ENCODE measurements around the gene CEP83. TPM values are rescaled to one million over a fixed set of nuclear protein-coding genes. Genes with fewer than 3 reads are reported as not detected.

CEP83 gene
- polyA plus RNA-seq, 1 of the 3 experiments (the other 2 are of a cell fraction): 2.5 TPM

DNA sequence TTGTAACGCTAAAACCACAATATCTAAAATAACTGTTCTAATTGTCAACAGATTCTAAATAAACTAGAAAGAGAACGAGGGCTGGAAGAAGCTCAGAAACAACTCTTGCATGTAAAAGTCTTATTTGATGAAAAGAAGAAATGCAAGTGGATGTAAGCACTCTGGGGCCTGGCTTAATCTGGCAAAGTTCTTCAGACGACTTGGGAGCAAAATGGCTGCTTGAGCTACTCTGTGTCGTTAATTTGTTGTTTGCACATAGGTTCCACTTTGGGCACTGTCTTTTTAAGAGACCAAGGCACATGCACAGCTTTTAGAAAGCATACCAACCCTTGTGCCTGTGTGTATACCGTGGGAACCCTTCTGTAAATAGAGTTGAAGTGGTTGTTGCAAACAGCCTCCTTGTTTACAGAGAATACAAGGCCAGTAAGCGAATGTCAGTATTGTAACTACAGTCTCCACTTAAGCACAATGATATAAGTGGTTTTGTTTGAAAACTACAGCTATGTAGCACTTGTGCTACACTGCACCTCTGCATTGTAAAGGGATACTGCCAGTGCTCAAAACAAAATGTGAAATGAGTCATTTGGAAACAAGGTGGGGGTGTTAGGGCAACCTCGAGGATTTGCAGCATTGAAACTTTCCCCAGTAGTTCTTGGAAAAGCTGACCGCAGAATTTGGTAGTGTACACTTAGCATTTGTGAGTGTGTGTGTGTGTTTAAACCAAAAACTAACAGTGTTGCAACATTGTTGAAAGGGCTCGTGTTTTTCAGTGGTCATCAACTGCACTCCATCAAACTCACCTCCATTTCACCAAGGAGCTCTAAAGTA is 154.3 kb downstream of the CEP83 start:
- Histone ChIP-seq H3F3A (replicated peaks; ENCODE audit: insufficient read depth) (no peaks in the 10 kb centered on the region), H4K20me1 (ENCODE audit: insufficient read depth) (no peaks in the 10 kb centered on the region), H3K9me2 (no peaks in the 10 kb centered on the region), H3K4me1 (ENCODE audit: control insufficient read depth in 1 of 2, insufficient read depth in 2 of 2, low read depth in 1 of 2, low read length in 1 of 2) (peaks cover 0 to 19% of the 10 kb centered on the region in 2 experiments; a peak in 1 of 4 replicates), H3K27ac (ENCODE audit: low read depth in 2 of 2, low read length in 1 of 2) (no peak overlapping the region), H3K4me2 (no peak overlapping the region), H2AFZ (ENCODE audit: low read depth) (no peak overlapping the region), H3K36me3 (replicated peaks in 1 of 2; ENCODE audit: control insufficient read depth in 1 of 2, insufficient read depth in 2 of 2, low read length in 1 of 2) (peaks cover 6 to 24% of the 10 kb centered on the region in 2 experiments), H3K27me3 (ENCODE audit: insufficient read depth) (no peaks in the 10 kb centered on the region), H3K79me2 (ENCODE audit: insufficient read depth) (no peaks in the 10 kb centered on the region), H3K9ac (no peak overlapping the region), H3K9me3 (no peaks in the 10 kb centered on the region), H3K4me3 (ENCODE audit: low read depth in 2 of 2, low read length in 1 of 2) (no peak overlapping the region)
- ChIA-PET CTCF (interaction anchor here (0.8 kb wide), 1 partner anchor 8 kb away, joined by 3 read pairs; no protein-coding TSS in a partner anchor), POLR2A (interaction anchor here (1.1 kb wide), 1 partner anchor 16 kb away, joined by 4 read pairs; no protein-coding TSS in a partner anchor)
- 0 out of 2 replicates have a peak, but pooled peaks have one; percentile 33 for TF ChIP-seq JUND (IDR thresholded peaks at IDR 0.05)
- TF ChIP-seq NRF1 (IDR thresholded peaks at IDR 0.05; ENCODE audit: low read depth, low read length): no peak
- TF ChIP-seq FOSL2 (IDR thresholded peaks at IDR 0.05; ENCODE audit: borderline replicate concordance, low read depth): peak; percentile 11; the same call in 1 of the 2 replicates
- no peak for DNase-seq
- 90% methylated on average over 9 of the region's 9 CpGs for WGBS (ENCODE audit: low lambda C conversion rate)

DNA sequence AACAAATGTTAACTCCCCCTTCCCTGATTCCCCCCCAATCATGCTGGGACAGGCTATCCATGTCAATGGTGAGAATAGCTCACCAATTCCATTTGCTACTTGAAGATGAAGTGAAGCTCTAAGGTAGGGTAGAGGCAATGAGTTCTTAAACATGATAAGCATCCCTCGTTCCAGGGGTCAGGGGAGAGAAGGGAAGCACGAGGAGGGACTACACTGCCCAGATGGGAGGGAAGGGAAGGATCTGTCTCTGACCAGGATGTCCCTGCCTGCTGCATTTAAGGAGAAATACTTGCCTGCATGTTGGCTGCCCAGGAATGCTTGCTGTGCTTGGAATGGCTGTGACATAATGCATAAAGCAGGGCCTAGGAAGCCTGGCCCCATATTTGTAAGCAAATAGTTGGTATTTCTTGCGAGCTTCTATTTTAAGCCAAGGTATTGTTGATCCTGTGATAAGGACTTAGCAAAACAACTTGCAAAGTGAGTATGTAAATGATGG is 155.1 kb downstream of the CEP83 start:
- Histone ChIP-seq H3F3A (replicated peaks; ENCODE audit: insufficient read depth) (no peaks in the 10 kb centered on the region), H3K9me3 (no peaks in the 10 kb centered on the region), H3K4me2 (peak overlapping the region; percentile 29; the same call in 1 of the 2 replicates), H3K36me3 (replicated peaks in 1 of 2; ENCODE audit: control insufficient read depth in 1 of 2, insufficient read depth in 2 of 2, low read length in 1 of 2) (peaks cover 6 to 20% of the 10 kb centered on the region in 2 experiments), H3K27ac (ENCODE audit: low read depth in 2 of 2, low read length in 1 of 2) (no peak overlapping the region), H4K20me1 (ENCODE audit: insufficient read depth) (no peaks in the 10 kb centered on the region), H3K4me1 (ENCODE audit: control insufficient read depth in 1 of 2, insufficient read depth in 2 of 2, low read depth in 1 of 2, low read length in 1 of 2) (peaks cover 0 to 19% of the 10 kb centered on the region in 2 experiments; a peak in 2 of 4 replicates), H3K4me3 (ENCODE audit: low read depth in 2 of 2, low read length in 1 of 2) (no peak overlapping the region), H2AFZ (ENCODE audit: low read depth) (no peak overlapping the region), H3K9ac (no peak overlapping the region), H3K27me3 (ENCODE audit: insufficient read depth) (no peaks in the 10 kb centered on the region), H3K79me2 (ENCODE audit: insufficient read depth) (no peaks in the 10 kb centered on the region), H3K9me2 (no peaks in the 10 kb centered on the region)
- ChIA-PET CTCF (interaction anchor here (0.8 kb wide), 1 partner anchor 9 kb away, joined by 3 read pairs; no protein-coding TSS in a partner anchor), POLR2A (interaction anchor here (1.1 kb wide), 1 partner anchor 15 kb away, joined by 4 read pairs; no protein-coding TSS in a partner anchor)
- DNase-seq: no peak
- 86% methylated on average over 3 of the region's 3 CpGs for whole genome bisulfite sequencing (ENCODE audit: low lambda C conversion rate)
- TF ChIP-seq CHD2 (IDR thresholded peaks at IDR 0.05; ENCODE audit: low read length, partially characterized antibody): no peak
- no peak for TF ChIP-seq ELF1 (IDR thresholded peaks at IDR 0.05)
- no peak for TF ChIP-seq SIN3A (IDR thresholded peaks at IDR 0.05; ENCODE audit: borderline replicate concordance, low read depth, low read length)
- TF ChIP-seq EZH2phosphoT487 (IDR thresholded peaks at IDR 0.05; ENCODE audit: borderline replicate concordance, low read depth): no peak
- TF ChIP-seq, protein P1, sequence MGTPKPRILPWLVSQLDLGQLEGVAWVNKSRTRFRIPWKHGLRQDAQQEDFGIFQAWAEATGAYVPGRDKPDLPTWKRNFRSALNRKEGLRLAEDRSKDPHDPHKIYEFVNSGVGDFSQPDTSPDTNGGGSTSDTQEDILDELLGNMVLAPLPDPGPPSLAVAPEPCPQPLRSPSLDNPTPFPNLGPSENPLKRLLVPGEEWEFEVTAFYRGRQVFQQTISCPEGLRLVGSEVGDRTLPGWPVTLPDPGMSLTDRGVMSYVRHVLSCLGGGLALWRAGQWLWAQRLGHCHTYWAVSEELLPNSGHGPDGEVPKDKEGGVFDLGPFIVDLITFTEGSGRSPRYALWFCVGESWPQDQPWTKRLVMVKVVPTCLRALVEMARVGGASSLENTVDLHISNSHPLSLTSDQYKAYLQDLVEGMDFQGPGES (IDR thresholded peaks at IDR 0.05; ENCODE audit: low read depth, low read length): no peak
- no peak for TF ChIP-seq GATA2 (CRISPR knock-in tag; IDR thresholded peaks at IDR 0.05)
- TF ChIP-seq TAF1 (IDR thresholded peaks at IDR 0.05; ENCODE audit: borderline replicate concordance, low read depth, low read length): no peak
- TF ChIP-seq, protein P2, sequence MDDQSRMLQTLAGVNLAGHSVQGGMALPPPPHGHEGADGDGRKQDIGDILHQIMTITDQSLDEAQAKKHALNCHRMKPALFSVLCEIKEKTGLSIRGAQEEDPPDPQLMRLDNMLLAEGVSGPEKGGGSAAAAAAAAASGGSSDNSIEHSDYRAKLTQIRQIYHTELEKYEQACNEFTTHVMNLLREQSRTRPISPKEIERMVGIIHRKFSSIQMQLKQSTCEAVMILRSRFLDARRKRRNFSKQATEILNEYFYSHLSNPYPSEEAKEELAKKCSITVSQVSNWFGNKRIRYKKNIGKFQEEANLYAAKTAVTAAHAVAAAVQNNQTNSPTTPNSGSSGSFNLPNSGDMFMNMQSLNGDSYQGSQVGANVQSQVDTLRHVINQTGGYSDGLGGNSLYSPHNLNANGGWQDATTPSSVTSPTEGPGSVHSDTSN (IDR thresholded peaks at IDR 0.05): no peak
- no peak; the same call in 1 of the 2 replicates for TF ChIP-seq POLR2AphosphoS5 (IDR thresholded peaks at IDR 0.05; ENCODE audit: low read depth, low read length)
- no peak for TF ChIP-seq GABPA (IDR thresholded peaks at IDR 0.05; ENCODE audit: low read depth)
- TF ChIP-seq FOSL2 (IDR thresholded peaks at IDR 0.05; ENCODE audit: borderline replicate concordance, low read depth): no peak
- TF ChIP-seq RXRA (IDR thresholded peaks at IDR 0.05; ENCODE audit: borderline replicate concordance, low read depth): no peak
- TF ChIP-seq, protein P3, sequence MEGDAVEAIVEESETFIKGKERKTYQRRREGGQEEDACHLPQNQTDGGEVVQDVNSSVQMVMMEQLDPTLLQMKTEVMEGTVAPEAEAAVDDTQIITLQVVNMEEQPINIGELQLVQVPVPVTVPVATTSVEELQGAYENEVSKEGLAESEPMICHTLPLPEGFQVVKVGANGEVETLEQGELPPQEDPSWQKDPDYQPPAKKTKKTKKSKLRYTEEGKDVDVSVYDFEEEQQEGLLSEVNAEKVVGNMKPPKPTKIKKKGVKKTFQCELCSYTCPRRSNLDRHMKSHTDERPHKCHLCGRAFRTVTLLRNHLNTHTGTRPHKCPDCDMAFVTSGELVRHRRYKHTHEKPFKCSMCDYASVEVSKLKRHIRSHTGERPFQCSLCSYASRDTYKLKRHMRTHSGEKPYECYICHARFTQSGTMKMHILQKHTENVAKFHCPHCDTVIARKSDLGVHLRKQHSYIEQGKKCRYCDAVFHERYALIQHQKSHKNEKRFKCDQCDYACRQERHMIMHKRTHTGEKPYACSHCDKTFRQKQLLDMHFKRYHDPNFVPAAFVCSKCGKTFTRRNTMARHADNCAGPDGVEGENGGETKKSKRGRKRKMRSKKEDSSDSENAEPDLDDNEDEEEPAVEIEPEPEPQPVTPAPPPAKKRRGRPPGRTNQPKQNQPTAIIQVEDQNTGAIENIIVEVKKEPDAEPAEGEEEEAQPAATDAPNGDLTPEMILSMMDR (IDR thresholded peaks at IDR 0.05): no peak
- TF ChIP-seq NRF1 (IDR thresholded peaks at IDR 0.05; ENCODE audit: low read depth, low read length): no peak
- no peak for TF ChIP-seq SMC3 (IDR thresholded peaks at IDR 0.05; ENCODE audit: low read depth, low read length)
- TF ChIP-seq TEAD4 (IDR thresholded peaks at IDR 0.05; ENCODE audit: borderline replicate concordance, insufficient read depth): 0 out of 2 replicates have a peak, but pooled peaks have one; percentile 42
- TF ChIP-seq FOXJ3 (CRISPR knock-in tag; IDR thresholded peaks at IDR 0.05): no peak
- TF ChIP-seq EP300 (IDR thresholded peaks at IDR 0.05; ENCODE audit: borderline replicate concordance in 1 of 2, low read depth in 1 of 2, low read length in 1 of 2): no peak
- TF ChIP-seq, protein P4, sequence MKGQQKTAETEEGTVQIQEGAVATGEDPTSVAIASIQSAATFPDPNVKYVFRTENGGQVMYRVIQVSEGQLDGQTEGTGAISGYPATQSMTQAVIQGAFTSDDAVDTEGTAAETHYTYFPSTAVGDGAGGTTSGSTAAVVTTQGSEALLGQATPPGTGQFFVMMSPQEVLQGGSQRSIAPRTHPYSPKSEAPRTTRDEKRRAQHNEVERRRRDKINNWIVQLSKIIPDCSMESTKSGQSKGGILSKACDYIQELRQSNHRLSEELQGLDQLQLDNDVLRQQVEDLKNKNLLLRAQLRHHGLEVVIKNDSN (IDR thresholded peaks at IDR 0.05; ENCODE audit: borderline replicate concordance, low read depth): no peak
- TF ChIP-seq JUND (IDR thresholded peaks at IDR 0.05): 0 out of 2 replicates have a peak, but pooled peaks have one; percentile 18
- peak; percentile 66; the same call in 1 of the 2 replicates for TF ChIP-seq MEF2A (IDR thresholded peaks at IDR 0.05; ENCODE audit: borderline replicate concordance, low read depth)

Data from SK-N-SH (cell line).